GM21619 (cell line): ENCODE measurements around the gene RRP12.

ENCODE experiments used
- ATAC-seq: cut with Tn5 transposase; IDR thresholded peaks from one replicate; pipeline ENCODE4 v1.9.1; 2021; ENCODE audit not compliant: unreplicated experiment

The RRP12 gene

DNA sequence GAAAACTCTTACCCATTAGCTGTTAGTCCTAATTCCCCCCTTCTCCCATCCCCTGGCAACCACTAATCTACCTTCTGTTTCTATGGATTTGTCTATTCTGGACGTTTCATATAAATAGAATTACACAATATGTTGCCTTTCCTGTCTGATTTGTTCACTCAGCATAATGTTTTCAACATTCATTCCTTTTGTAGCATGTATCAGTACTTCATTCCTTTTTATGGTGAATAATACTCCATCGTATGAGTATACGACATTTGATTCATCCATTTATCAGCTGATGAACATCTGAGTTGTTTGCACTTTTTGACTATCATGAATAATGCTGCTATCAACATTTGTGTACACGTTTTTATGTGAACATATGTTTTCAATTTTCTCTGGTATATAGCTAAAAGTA lies 86.5 kb downstream of the RRP12 start:
- no peak for ATAC-seq

DNA sequence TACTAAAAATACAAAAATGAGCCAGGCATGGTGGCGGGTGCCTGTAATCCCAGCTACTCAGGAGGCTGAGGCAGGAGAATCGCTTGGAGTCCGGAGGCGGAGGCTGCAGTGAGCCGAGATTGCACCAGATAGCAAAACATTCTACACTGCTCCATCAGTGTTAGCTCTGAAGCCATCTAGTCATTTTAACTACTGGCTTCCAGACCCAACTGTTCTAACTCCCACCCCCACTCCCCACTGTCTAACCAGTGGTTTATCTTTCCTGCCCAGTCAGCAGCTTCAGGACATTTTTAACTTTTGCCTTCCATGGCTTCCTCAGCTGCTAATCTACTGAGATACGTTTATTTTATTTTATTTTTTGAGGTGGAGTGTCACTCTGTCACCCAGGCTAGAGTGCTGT lies 88.2 kb downstream of the RRP12 start:
- ATAC-seq = no peak

DNA sequence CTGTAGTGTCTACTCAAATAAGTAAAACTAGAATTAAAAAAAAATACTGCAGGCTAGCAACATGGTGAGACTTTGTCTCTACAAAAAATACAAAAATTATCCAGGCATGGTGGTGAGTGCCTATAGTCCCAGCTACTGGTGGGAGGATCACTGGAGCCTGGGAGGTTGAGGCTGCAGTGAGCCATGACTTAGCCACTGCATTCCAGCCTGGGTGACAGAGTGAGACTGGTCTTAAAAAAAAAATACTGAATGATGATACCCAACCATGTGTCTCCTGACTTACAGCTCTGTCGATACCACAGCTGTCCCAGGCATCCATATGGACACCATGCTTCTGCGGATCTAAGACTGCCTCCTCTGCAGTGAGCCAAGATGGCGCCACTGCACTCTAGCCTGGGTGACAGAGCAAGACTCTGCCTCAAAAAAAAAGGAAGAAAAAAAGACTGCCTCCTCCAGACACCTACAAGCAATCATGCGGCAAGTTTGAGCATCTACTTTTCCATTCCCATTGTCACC lies 90.0 kb downstream of the RRP12 start:
- ATAC-seq = no peak

DNA sequence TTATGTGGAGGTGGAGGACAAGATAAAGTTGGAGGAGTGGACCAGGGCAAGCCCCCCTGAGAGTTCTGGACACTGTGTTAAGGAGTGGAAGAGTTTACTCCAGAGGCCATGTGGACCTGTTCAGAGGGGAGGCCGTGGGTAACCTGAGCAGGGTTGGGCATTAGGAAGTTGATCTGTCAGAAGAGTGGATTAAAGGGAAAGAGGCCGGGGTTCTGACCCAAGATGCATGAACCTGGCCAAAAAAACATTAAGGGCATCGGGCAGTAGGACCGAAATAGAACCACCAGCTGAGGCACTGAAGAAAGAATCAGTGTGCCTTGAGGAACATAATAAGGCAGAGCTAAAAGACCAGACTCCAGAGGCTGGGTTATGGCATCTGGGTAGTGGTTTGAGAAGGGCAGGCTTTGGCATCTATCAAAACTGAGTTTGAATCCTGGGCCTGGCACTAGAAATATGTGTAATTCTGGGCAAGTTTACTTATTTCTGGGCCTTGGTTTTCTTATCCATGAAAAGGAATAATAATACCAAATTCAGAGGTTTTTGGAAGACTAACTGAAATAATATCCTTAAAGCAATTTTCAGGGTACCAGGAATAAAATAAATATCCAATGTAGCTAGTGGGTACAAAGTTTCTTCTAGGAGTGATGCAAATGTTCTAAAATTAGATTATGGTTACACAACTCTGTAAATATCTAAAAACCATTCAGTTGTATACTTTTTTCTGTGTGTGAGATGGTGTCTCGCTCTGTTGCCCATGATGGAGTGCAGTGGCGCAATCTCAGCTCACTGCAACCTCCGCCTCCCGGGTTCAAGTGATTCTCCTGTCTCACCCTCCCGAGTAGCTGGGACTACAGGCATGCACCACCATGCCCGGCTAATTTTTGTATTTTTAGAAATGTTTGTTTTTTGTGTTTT lies 93.0 kb downstream of the RRP12 start:
- ATAC-seq = no peak

DNA sequence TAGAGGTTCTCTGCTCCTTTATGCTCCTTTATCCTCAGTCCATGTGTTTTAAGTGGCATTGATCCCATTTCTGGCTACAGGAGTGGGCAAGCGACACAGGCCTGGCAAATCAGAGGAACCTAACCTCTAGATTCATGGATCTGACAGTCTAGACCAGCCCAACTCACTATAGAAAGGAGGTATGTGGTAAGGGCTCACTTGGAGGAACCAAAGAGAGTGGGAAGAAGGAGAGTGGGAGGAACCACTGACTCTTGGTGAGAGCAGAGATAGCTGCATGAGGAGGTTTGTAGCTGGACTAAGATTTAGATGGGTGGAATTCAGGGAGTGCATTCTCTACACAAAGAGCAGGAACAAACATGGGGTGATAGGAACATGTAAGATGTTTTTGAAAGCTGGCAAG lies 93.7 kb downstream of the RRP12 start:
- ATAC-seq = no peak
